ENCODE data around the gene SPNS3.

- TF ChIP-seq NFIC (IDR thresholded peaks at IDR 0.05; ENCODE audit: borderline replicate concordance) (no peak), CTCF (IDR thresholded peaks at IDR 0.05) (no peak), TAF1 (IDR thresholded peaks at IDR 0.05; ENCODE audit: borderline replicate concordance, low read depth, low read length) (no peak), POLR2AphosphoS5 (IDR thresholded peaks at IDR 0.05; ENCODE audit: low read depth, low read length) (no peak), FOXM1 (IDR thresholded peaks at IDR 0.05; ENCODE audit: low read depth) (no peak), RAD21 (IDR thresholded peaks at IDR 0.05; ENCODE audit: low read length) (no peak)
- TF ChIP-seq, protein P1, sequence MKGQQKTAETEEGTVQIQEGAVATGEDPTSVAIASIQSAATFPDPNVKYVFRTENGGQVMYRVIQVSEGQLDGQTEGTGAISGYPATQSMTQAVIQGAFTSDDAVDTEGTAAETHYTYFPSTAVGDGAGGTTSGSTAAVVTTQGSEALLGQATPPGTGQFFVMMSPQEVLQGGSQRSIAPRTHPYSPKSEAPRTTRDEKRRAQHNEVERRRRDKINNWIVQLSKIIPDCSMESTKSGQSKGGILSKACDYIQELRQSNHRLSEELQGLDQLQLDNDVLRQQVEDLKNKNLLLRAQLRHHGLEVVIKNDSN (IDR thresholded peaks at IDR 0.05; ENCODE audit: borderline replicate concordance, low read depth) = no peak; the same call in 1 of the 2 replicates
Observed at GRCh38 chr17:4498461-4499397, 65.0 kb downstream of the SPNS3 start, which contains the start of gene SPNS2.
